ENCODE results near the gene TCP11. TPM values are rescaled to one million over a fixed set of nuclear protein-coding genes. Genes with fewer than 3 reads are reported as not detected.

Gene TCP11
- total RNA-seq, 6 experiments from 2014 or later = 0.31 TPM; not detected in 5

GRCh38 chr6:35147026-35147425, 5.9 kb upstream of the TCP11 start:
- Histone ChIP-seq H3K4me1 (no peaks in the 10 kb centered on the region), H3K27ac (no peak overlapping the region), H3K9me3 (no peaks in the 10 kb centered on the region), H3K27me3 (no peaks in the 10 kb centered on the region), H3K4me3 (no peak overlapping the region), H3K36me3 (no peaks in the 10 kb centered on the region)
- intact Hi-C loops (cut with DNase I) = loop anchor here (5.0 to 10.0 kb wide), 3 partner anchors 58 to 95 kb away; no protein-coding TSS in a partner anchor
- TF ChIP-seq POLR2A (IDR thresholded peaks at IDR 0.05) = no peak
- TF ChIP-seq CTCF (IDR thresholded peaks at IDR 0.05) = no peak
- WGBS (ENCODE audit: insufficient coverage, low coverage, low lambda C conversion rate, missing lambda C conversion rate) = 86% methylated on average over 3 of the region's 3 CpGs
- ATAC-seq = no peak
- DNase-seq = no peak

GRCh38 chr6:35146453-35146852, 5.3 kb upstream of the TCP11 start:
- peak; percentile 63 to 74 (median 71) for DNase-seq
- no peaks in the 10 kb centered on the region for H3K36me3 ChIP-seq
- 57% methylated on average over 6 of the region's 6 CpGs for WGBS (ENCODE audit: insufficient coverage, low coverage, low lambda C conversion rate, missing lambda C conversion rate)
- intact Hi-C loops (cut with DNase I) = loop anchor here (5.0 to 10.0 kb wide), 3 partner anchors 58 to 96 kb away; no protein-coding TSS in a partner anchor
- H3K4me1 ChIP-seq = no peaks in the 10 kb centered on the region
- no peak overlapping the region for H3K4me3 ChIP-seq
- no peaks in the 10 kb centered on the region for H3K27me3 ChIP-seq
- ATAC-seq = peak; percentile 97 to 99 (median 98)
- H3K27ac ChIP-seq = no peak overlapping the region
- no peaks in the 10 kb centered on the region for H3K9me3 ChIP-seq
- TF ChIP-seq POLR2A (IDR thresholded peaks at IDR 0.05) (no peak), CTCF (IDR thresholded peaks at IDR 0.05) (peak; percentile 62 to 83 (median 78))

- ATAC-seq (no peak), DNase-seq (no peak)
- H3K9me3 ChIP-seq = no peaks in the 10 kb centered on the region
- intact Hi-C loops (cut with DNase I) = loop anchor here (5.0 to 10.0 kb wide), 3 partner anchors 59 to 97 kb away; no protein-coding TSS in a partner anchor
- H3K27ac ChIP-seq = no peak overlapping the region
- no peaks in the 10 kb centered on the region for H3K4me1 ChIP-seq
- H3K36me3 ChIP-seq = no peaks in the 10 kb centered on the region
- no peaks in the 10 kb centered on the region for H3K27me3 ChIP-seq
- WGBS (ENCODE audit: insufficient coverage, low coverage, low lambda C conversion rate, missing lambda C conversion rate) = 67% methylated on average over 2 of the region's 3 CpGs
- no peak for TF ChIP-seq POLR2A (IDR thresholded peaks at IDR 0.05)
- TF ChIP-seq CTCF (IDR thresholded peaks at IDR 0.05) = no peak
- no peak overlapping the region for H3K4me3 ChIP-seq
Measured at GRCh38 chr6:35145757-35146156, 4.6 kb upstream of the TCP11 start.

- ATAC-seq = no peak
- no peaks in the 10 kb centered on the region for H3K36me3 ChIP-seq
- no peak overlapping the region for H3K27ac ChIP-seq
- WGBS (ENCODE audit: insufficient coverage, low coverage, low lambda C conversion rate, missing lambda C conversion rate) = 47% methylated on average over 5 of the region's 5 CpGs
- intact Hi-C loops (cut with DNase I) = loop anchor here in 1 of 2 donors (5.0 to 10.0 kb wide), 3 partner anchors 62 to 156 kb away; no protein-coding TSS in a partner anchor
- TF ChIP-seq CTCF (IDR thresholded peaks at IDR 0.05) = no peak
- no peak for TF ChIP-seq POLR2A (IDR thresholded peaks at IDR 0.05)
- no peaks in the 10 kb centered on the region for H3K9me3 ChIP-seq
- no peak overlapping the region for H3K4me3 ChIP-seq
- DNase-seq = no peak
- H3K4me1 ChIP-seq = peaks cover 0 to 6% (median 0%) of the 10 kb centered on the region in 4 donors
- no peaks in the 10 kb centered on the region for H3K27me3 ChIP-seq
Measured at GRCh38 chr6:35142588-35143569, 1.7 kb upstream of the TCP11 start.

Data from right lobe of liver (tissue), 6 donors.